Myocyte (in vitro differentiated cells): Measurements from ENCODE around the gene ZFYVE19. TPM values are rescaled to one million over a fixed set of nuclear protein-coding genes. Genes with fewer than 3 reads are reported as not detected.

Experiments
- DNase-seq: peaks from one replicate; pipeline ENCODE4 v3.0.0-alpha.2; 2012; ENCODE audit warnings: low read depth
- total RNA-seq: library from RNA; depleted of rRNA; stranded (reverse); fragments of >200 nt; gene quantifications from 2 replicates; pipeline ENCODE4 v1.2.3, GENCODE V29; 2014

Gene ZFYVE19
- total RNA-seq, 1 donor from 2014 or later: 24.3 TPM

GRCh38 chr15:40812721-40813425 is 6.0 kb downstream of the ZFYVE19 start:
- DNase-seq: no peak

- DNase-seq: peak; percentile 62
Measured at GRCh38 chr15:40815042-40815698, 8.3 kb downstream of the ZFYVE19 start.

GRCh38 chr15:40819048-40819447 is 12.2 kb downstream of the ZFYVE19 start:
- no peak for DNase-seq

- DNase-seq: no peak
Measured at GRCh38 chr15:40821195-40821594, 14.3 kb downstream of the ZFYVE19 start.

- DNase-seq: no peak
Measured at GRCh38 chr15:40823572-40824343, 16.9 kb downstream of the ZFYVE19 start.

GRCh38 chr15:40825661-40826422 is 19.0 kb downstream of the ZFYVE19 start:
- no peak for DNase-seq

GRCh38 chr15:40826423-40827075 is 19.7 kb downstream of the ZFYVE19 start:
- DNase-seq: no peak

GRCh38 chr15:40828447-40829036 is 21.7 kb downstream of the ZFYVE19 start, which contains the start of gene PPP1R14D:
Gene PPP1R14D, minus strand, starts transcription at chr15:40828708. Its CDS starts 67 bp downstream, at chr15:40828641.
- no peak for DNase-seq

- no peak for DNase-seq
Measured at GRCh38 chr15:40829115-40829514, 22.2 kb downstream of the ZFYVE19 start.

GRCh38 chr15:40830884-40831283 is 24.0 kb downstream of the ZFYVE19 start:
- peak; percentile 30 for DNase-seq

- no peak for DNase-seq
Measured at GRCh38 chr15:40831861-40832260, 25.0 kb downstream of the ZFYVE19 start.

- DNase-seq: no peak
Measured at GRCh38 chr15:40832903-40833302, 26.0 kb downstream of the ZFYVE19 start.

GRCh38 chr15:40836020-40836419 is 29.1 kb downstream of the ZFYVE19 start:
- DNase-seq: no peak

- DNase-seq: no peak
Measured at GRCh38 chr15:40838756-40839155, 31.9 kb downstream of the ZFYVE19 start.

GRCh38 chr15:40841741-40842140 is 34.9 kb downstream of the ZFYVE19 start:
- DNase-seq: no peak

- DNase-seq: no peak
Measured at GRCh38 chr15:40843261-40843884, 36.5 kb downstream of the ZFYVE19 start.

GRCh38 chr15:40843885-40844695 is 37.2 kb downstream of the ZFYVE19 start, which contains the start of gene SPINT1:
Gene SPINT1, plus strand, starts transcription at chr15:40844048. Its CDS starts 507 bp downstream, at chr15:40844555.
- DNase-seq: no peak

GRCh38 chr15:40844696-40845030 is 37.8 kb downstream of the ZFYVE19 start:
- DNase-seq: no peak

GRCh38 chr15:40845036-40845435 is 38.1 kb downstream of the ZFYVE19 start:
- DNase-seq: no peak
